Pancreas (tissue), 10 donors: ENCODE results near the gene DCDC2B. TPM values are rescaled to one million over a fixed set of nuclear protein-coding genes. Genes with fewer than 3 reads are reported as not detected.

Experiments used
- ATAC-seq, 4 donors: fragments of 200-7000 bp; cut with Tn5 transposase; one replicate each; pipeline versions ENCODE4 v1.8.0 to v1.9.1; 2020; ENCODE audit warnings: mild to moderate bottlenecking in 4 of 4, moderate library complexity in 4 of 4
- DNase-seq, 6 donors: peaks; one replicate each; pipeline ENCODE4 v3.0.0-alpha.2; 2020
- FAIRE-seq: peaks from 2 replicates; lab custom pipeline; 2012; peaks lifted over from hg19 to GRCh38; lab: Jason Lieb, UNC
- H3K27ac ChIP-seq, 4 donors: fragments of 200-600 bp; sonication (generic); 1 replicate in 3 of 4; 2 replicates in 1 of 4; pipeline versions ENCODE4 v1.5.0 to v1.8.0; 2020
- H3K27me3 ChIP-seq, 4 donors: fragments of 200-600 bp; one replicate each; pipeline ENCODE4 v1.8.0; 2021
- H3K36me3 ChIP-seq, 3 donors: fragments of 200-600 bp; sonication (generic) in 1 of 3; one replicate each; pipeline versions ENCODE4 v1.5.0 to v1.8.0; 2020 to 2021
- H3K4me1 ChIP-seq, 3 donors: fragments of 200-600 bp; one replicate each; pipeline ENCODE4 v1.8.0; 2021
- H3K4me3 ChIP-seq, 4 donors: fragments of 200-600 bp; sonication (generic) in 2 of 4; one replicate each; pipeline versions ENCODE4 v1.5.0 to v1.8.0; 2020 to 2021
- H3K9me3 ChIP-seq, 4 donors: fragments of 200-600 bp; one replicate each; pipeline ENCODE4 v1.8.0; 2021
- WGBS, 2 donors: extraction: QIAGEN DNeasy Blood & Tissue Kit; methylation state at CpG; one replicate each; pipeline ENCODE4 v1.1.7; 2013; 5-methylcytosine and 5-hydroxymethylcytosine counted together
- intact Hi-C, 3 donors: fragments of 100-400 bp; cut with DNase I; formaldehyde crosslinking; loops; one replicate each; pipeline versions ENCODE4 v1.11.1 to v1.14.2; 2022
- polyA plus RNA-seq, 2 donors: library from polyadenylated mRNA; stranded (reverse); fragments of 200-250 nt; gene quantifications; one replicate each; pipeline ENCODE4 v1.2.3, GENCODE V29; 2013
- total RNA-seq, 6 donors: library from RNA; stranded (reverse); fragmentation: NEBNext Ultra II Directional in 4 of 6; extraction: Animal tissue kit (Norgen Biotek cat#: 25700) in 4 of 6; gene quantifications; one replicate each; pipeline versions ENCODE4 v1.2.1 to v1.2.4, GENCODE V29; 2021 to 2023
- TF ChIP-seq, protein P1 (sequence below), 4 donors: fragments of 200-600 bp; sonication (generic) in 3 of 4; IDR thresholded peaks; one replicate each; pipeline versions ENCODE4 v1.5.0 to v1.8.0; 2021; ENCODE audit warnings: antibody characterized with exemption in 4 of 4
- donor health status: healthy with polysubstance abuse.
- donor health status: DM: no; HTN: no; CAD: no; lungs with moderate emphysema.
- donor health status: DM: no; HTN: no; CAD: no.
- donor health status: control.
- donor health status: control.
- donor health status: Bipolar disorder and iron deficiency.
- donor health status: DM: yes; HTN: yes; CAD: no.
- donor health status: DM: no; HTN: no; CAD: no.
- donor health status: DM: no; HTN: no; CAD: no.
- donor health status: DM: yes; HTN: yes; CAD: no.

DCDC2B gene
- total and polyA plus RNA-seq, 8 donors = 0.05 to 0.11 TPM; not detected in 6

DNA sequence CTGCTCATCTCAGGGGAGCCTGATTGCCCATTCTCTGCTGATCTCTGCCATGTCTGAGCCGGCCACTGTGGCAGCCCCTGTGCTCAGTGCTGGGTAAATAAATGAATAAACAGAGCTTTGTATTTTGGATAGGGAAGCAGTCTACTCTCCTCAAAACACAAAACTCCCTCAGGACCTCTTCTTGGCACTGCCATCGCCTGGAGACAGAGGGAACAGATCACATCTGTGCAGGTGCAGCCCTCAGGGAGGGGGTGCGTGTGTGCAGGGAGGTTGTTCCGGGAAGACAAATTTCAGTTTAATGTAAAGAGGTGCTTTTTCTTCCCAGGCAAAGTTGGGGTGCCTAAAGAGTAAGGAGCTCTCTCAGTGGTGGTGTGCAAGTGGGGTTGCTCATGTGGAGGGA lies 30.4 kb downstream of the DCDC2B start:
- H3K9me3 ChIP-seq = no peaks in the 10 kb centered on the region
- no peak for FAIRE-seq
- DNase-seq = peak in 2 of 6 donors; percentile 33 to 35
- TF ChIP-seq, protein P1, sequence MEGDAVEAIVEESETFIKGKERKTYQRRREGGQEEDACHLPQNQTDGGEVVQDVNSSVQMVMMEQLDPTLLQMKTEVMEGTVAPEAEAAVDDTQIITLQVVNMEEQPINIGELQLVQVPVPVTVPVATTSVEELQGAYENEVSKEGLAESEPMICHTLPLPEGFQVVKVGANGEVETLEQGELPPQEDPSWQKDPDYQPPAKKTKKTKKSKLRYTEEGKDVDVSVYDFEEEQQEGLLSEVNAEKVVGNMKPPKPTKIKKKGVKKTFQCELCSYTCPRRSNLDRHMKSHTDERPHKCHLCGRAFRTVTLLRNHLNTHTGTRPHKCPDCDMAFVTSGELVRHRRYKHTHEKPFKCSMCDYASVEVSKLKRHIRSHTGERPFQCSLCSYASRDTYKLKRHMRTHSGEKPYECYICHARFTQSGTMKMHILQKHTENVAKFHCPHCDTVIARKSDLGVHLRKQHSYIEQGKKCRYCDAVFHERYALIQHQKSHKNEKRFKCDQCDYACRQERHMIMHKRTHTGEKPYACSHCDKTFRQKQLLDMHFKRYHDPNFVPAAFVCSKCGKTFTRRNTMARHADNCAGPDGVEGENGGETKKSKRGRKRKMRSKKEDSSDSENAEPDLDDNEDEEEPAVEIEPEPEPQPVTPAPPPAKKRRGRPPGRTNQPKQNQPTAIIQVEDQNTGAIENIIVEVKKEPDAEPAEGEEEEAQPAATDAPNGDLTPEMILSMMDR (IDR thresholded peaks at IDR 0.05) = no peak
- peak overlapping the region; percentile 84 to 94 (median 87) for H3K27ac ChIP-seq
- intact Hi-C loops = no loop called here
- H3K4me1 ChIP-seq = peaks cover 0 to 12% (median 0%) of the 10 kb centered on the region in 3 donors
- peak overlapping the region; percentile 50 to 69 (median 62) for H3K4me3 ChIP-seq
- 13 to 22% methylated on average over 4 of the region's 4 CpGs for WGBS, 2 donors
- no peaks in the 10 kb centered on the region for H3K36me3 ChIP-seq
- H3K27me3 ChIP-seq = no peaks in the 10 kb centered on the region
- ATAC-seq = peak in 3 of 4 donors; percentile 9 to 15 (median 9)

DNA sequence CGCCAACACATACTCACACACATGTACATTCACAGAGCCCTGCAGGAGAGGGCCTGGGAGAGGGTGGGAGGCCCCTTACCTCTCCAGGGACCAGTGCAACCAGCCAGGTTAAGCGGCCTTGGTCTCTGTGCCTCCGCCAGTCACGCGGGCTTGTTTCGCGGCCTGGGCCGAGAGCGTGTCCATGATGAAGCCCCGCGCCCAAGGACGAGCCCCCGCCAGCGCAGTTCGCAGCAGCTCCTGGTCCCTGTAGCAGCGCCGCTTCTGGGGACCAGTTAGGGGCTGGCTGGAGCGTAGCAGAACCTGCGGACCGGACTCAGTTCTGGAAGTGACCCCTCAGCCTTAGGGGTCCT lies 30.9 kb downstream of the DCDC2B start:
- Histone ChIP-seq H3K27ac (peak overlapping the region; percentile 84 to 94 (median 87)), H3K4me1 (peaks cover 0 to 12% (median 0%) of the 10 kb centered on the region in 3 donors), H3K4me3 (peak overlapping the region; percentile 50 to 69 (median 62)), H3K27me3 (no peaks in the 10 kb centered on the region), H3K9me3 (no peaks in the 10 kb centered on the region), H3K36me3 (no peaks in the 10 kb centered on the region)
- intact Hi-C loops = no loop called here
- FAIRE-seq (no peak), ATAC-seq (peak; percentile 6 to 18 (median 14)), DNase-seq (peak; percentile 30 to 81 (median 54))
- TF ChIP-seq, protein P1 (IDR thresholded peaks at IDR 0.05) = no peak
- 17 to 23% methylated on average over 16 to 20 of the region's 20 CpGs for WGBS, 2 donors

DNA sequence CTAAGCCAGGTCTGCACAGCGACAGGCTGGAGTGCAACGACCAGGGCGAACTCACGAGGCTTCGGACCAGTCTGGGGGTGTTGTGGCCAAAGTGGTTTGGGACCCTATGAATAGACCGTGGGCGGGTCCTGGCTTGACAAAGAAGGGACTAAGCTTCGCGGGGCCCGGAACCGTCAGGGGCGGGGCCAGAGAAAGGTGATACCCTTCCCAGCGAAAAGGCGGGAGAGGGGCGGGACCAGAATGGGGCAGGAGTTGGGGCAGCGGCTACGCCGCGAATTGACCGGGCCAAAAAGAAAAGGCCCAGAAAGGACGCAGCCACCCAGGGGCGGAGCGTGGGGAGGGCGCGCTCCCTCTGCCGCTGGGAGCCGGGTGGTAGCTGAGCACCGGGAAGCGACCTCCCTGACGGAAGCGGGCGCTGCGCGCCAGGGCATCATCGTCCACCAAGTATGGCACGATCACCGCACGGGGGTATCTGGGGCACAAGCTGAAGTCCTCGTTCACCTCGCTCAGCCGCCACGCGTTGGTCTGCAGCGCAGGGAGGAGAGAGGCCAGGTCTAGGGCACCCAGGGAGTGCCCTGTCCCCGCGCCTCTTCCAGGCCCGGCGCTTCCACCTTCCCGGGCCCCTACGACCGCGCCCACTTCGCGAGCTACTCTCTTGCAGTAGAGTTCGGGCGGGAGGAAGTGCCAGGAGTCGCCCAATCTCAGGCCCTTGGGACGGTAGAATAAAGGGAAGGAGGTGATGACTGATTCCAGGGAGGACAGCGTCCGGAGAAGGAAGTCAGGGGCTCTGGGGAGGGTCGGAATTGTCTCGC lies 31.5 kb downstream of the DCDC2B start:
- peaks cover 0 to 12% (median 0%) of the 10 kb centered on the region in 3 donors for H3K4me1 ChIP-seq
- H3K27me3 ChIP-seq = no peaks in the 10 kb centered on the region
- no peaks in the 10 kb centered on the region for H3K36me3 ChIP-seq
- no peaks in the 10 kb centered on the region for H3K9me3 ChIP-seq
- H3K4me3 ChIP-seq = peak overlapping the region; percentile 50 to 69 (median 62)
- ATAC-seq (peak; percentile 87 to 90 (median 88)), FAIRE-seq (no peak), DNase-seq (peak; percentile 91 to 95 (median 92))
- H3K27ac ChIP-seq = peak overlapping the region; percentile 84 to 94 (median 87)
- intact Hi-C loops = no loop called here
- TF ChIP-seq, protein P1 (IDR thresholded peaks at IDR 0.05) = peak in 1 of 4 donors; percentile 16
- 1% methylated on average over 62 of the region's 62 CpGs for WGBS, 2 donors

DNA sequence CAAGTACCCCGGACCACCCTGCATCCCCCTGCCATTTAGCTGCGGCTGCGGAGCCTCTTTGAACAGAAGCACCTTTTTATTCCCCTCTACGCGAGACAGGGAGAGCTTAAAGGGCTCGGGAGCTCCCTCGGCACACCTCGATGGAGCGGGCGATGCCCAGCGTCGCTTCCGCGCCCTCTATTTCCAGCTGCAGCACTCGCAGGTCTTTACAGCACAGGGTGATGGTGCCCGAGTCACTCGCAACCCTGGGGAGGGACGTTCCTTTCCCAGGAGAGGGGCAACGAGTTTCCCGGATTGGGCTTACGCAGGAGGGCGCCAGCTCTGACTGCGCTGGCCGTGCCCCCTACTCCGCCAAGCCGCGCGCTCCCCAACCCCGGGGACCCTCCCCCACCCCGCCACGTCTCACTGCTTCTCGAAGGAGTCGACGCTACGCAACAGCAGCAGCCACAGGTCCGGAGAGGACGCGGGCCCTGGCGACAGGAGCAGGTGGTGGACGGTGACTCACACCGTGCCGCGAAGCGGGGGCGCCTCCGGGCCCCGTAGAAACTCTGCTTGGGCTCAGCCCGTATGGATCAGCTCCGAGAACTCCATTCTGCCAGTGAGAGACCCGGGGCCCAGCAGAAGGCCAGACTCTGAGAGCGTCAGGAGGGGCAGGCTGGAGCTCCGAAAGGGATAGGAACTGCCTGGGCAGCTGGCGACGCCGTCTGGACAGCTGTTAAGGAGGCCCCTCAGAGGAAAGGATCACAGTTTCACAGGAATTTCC lies 32.3 kb downstream of the DCDC2B start:
- intact Hi-C loops = no loop called here
- DNase-seq (peak; percentile 76 to 91 (median 84)), FAIRE-seq (no peak), ATAC-seq (peak; percentile 63 to 83 (median 70))
- peaks cover 0 to 10% (median 0%) of the 10 kb centered on the region in 3 donors for H3K4me1 ChIP-seq
- H3K9me3 ChIP-seq = no peaks in the 10 kb centered on the region
- peak overlapping the region; percentile 84 to 94 (median 87) for H3K27ac ChIP-seq
- no peaks in the 10 kb centered on the region for H3K27me3 ChIP-seq
- no peaks in the 10 kb centered on the region for H3K36me3 ChIP-seq
- H3K4me3 ChIP-seq = peak overlapping the region; percentile 50 to 69 (median 62)
- WGBS, 2 donors = 0 to 1% methylated on average over 51 to 55 of the region's 55 CpGs
- TF ChIP-seq, protein P1 (IDR thresholded peaks at IDR 0.05) = no peak
